Measurements from ENCODE around the gene EPB41L4A.
"Not testable (repeated sequence)": the region's sequence is repeated elsewhere in the genome, so short reads cannot be mapped to it uniquely, and the experiment has no call there.

EPB41L4A gene

GRCh38 chr5:112401924-112402323 is 17.2 kb downstream of the EPB41L4A start:
- DNase-seq (ENCODE audit: extremely low spot score): no peak
- ChIA-PET POLR2A (no interaction called here), CTCF (no interaction called here)
- no peak for TF ChIP-seq ZNF384 (IDR thresholded peaks at IDR 0.05)
- no peak for TF ChIP-seq FOXK2 (IDR thresholded peaks at IDR 0.05)

GRCh38 chr5:112397690-112398089 is 21.4 kb downstream of the EPB41L4A start:
- CTCF ChIA-PET: interaction anchor here (1.4 kb wide), 1 partner anchor 23 kb away, joined by 3 read pairs; no protein-coding TSS in a partner anchor
- TF ChIP-seq FOXK2 (IDR thresholded peaks at IDR 0.05): no peak
- TF ChIP-seq ARNT (IDR thresholded peaks at IDR 0.05): no peak
- TF ChIP-seq FOXM1 (IDR thresholded peaks at IDR 0.05; ENCODE audit: borderline replicate concordance): no peak
- no peak for TF ChIP-seq NFRKB (IDR thresholded peaks at IDR 0.05)
- no peak for TF ChIP-seq HDGF (IDR thresholded peaks at IDR 0.05; ENCODE audit: borderline replicate concordance)
- TF ChIP-seq PKNOX1 (IDR thresholded peaks at IDR 0.05): no peak
- no peak for TF ChIP-seq SUZ12 (IDR thresholded peaks at IDR 0.05)
- TF ChIP-seq ELF4 (IDR thresholded peaks at IDR 0.05): no peak
- TF ChIP-seq TARDBP (IDR thresholded peaks at IDR 0.05): no peak
- no peak for TF ChIP-seq BHLHE40 (IDR thresholded peaks at IDR 0.05; ENCODE audit: borderline replicate concordance)
- no peak for TF ChIP-seq SP1 (IDR thresholded peaks at IDR 0.05)
- no peak for TF ChIP-seq FOXA1 (IDR thresholded peaks at IDR 0.05)
- no peak for TF ChIP-seq ZNF384 (IDR thresholded peaks at IDR 0.05)
- TF ChIP-seq LEF1 (IDR thresholded peaks at IDR 0.05; ENCODE audit: borderline replicate concordance): no peak
- no peak for DNase-seq (ENCODE audit: extremely low spot score)
- POLR2A ChIA-PET: interaction anchor here (1.1 kb wide), 1 partner anchor 237 kb away, joined by 3 read pairs; no protein-coding TSS in a partner anchor

GRCh38 chr5:112396430-112396829 is 22.6 kb downstream of the EPB41L4A start:
- no peak for DNase-seq (ENCODE audit: extremely low spot score)
- TF ChIP-seq PKNOX1 (IDR thresholded peaks at IDR 0.05): no peak
- no peak for TF ChIP-seq ARNT (IDR thresholded peaks at IDR 0.05)
- TF ChIP-seq NFRKB (IDR thresholded peaks at IDR 0.05): no peak
- TF ChIP-seq LEF1 (IDR thresholded peaks at IDR 0.05; ENCODE audit: borderline replicate concordance): no peak
- TF ChIP-seq FOXA1 (IDR thresholded peaks at IDR 0.05): no peak
- TF ChIP-seq FOXM1 (IDR thresholded peaks at IDR 0.05; ENCODE audit: borderline replicate concordance): no peak
- TF ChIP-seq TARDBP (IDR thresholded peaks at IDR 0.05): no peak
- TF ChIP-seq FOXK2 (IDR thresholded peaks at IDR 0.05): no peak
- no peak for TF ChIP-seq SUZ12 (IDR thresholded peaks at IDR 0.05)
- TF ChIP-seq BHLHE40 (IDR thresholded peaks at IDR 0.05; ENCODE audit: borderline replicate concordance): no peak
- no peak for TF ChIP-seq SP1 (IDR thresholded peaks at IDR 0.05)
- TF ChIP-seq HDGF (IDR thresholded peaks at IDR 0.05; ENCODE audit: borderline replicate concordance): no peak
- no peak for TF ChIP-seq ELF4 (IDR thresholded peaks at IDR 0.05)
- no peak for TF ChIP-seq ZNF384 (IDR thresholded peaks at IDR 0.05)
- TF ChIP-seq CTBP1 (IDR thresholded peaks at IDR 0.05; ENCODE audit: borderline replicate concordance): no peak
- TF ChIP-seq L3MBTL2 (conservative IDR thresholded peaks at IDR 0.05): no peak
- ChIA-PET POLR2A (no interaction called here), CTCF (interaction anchor here (0.6 kb wide), 1 partner anchor 30 kb away, joined by 3 read pairs; no protein-coding TSS in a partner anchor)

- DNase-seq (ENCODE audit: extremely low spot score); POLR2A ChIA-PET; CTCF ChIA-PET: not testable (repeated sequence)
These were observed 23.8 kb downstream of the EPB41L4A start for GRCh38 chr5:112395299-112395698.

- TF ChIP-seq ARNT (IDR thresholded peaks at IDR 0.05) (no peak), FOXA1 (IDR thresholded peaks at IDR 0.05) (no peak), PKNOX1 (IDR thresholded peaks at IDR 0.05) (no peak)
- ChIA-PET POLR2A (interaction anchor here (1.0 kb wide), 1 partner anchor 31 kb away, joined by 3 read pairs; no protein-coding TSS in a partner anchor), CTCF (no interaction called here)
- no peak for DNase-seq (ENCODE audit: extremely low spot score)
These were observed 28.8 kb downstream of the EPB41L4A start for GRCh38 chr5:112390327-112390726.

- CTCF ChIA-PET: interaction anchor here (1.6 kb wide), 1 partner anchor 22 kb away, joined by 5 read pairs; no protein-coding TSS in a partner anchor
- POLR2A ChIA-PET: no interaction called here
- DNase-seq (ENCODE audit: extremely low spot score): peak; percentile 46
- TF ChIP-seq CTBP1 (IDR thresholded peaks at IDR 0.05; ENCODE audit: borderline replicate concordance): no peak; the same call in 1 of the 2 replicates
- peak; percentile 25; the same call in 1 of the 2 replicates for TF ChIP-seq PKNOX1 (IDR thresholded peaks at IDR 0.05)
- TF ChIP-seq FOXM1 (IDR thresholded peaks at IDR 0.05; ENCODE audit: borderline replicate concordance): no peak
- TF ChIP-seq ZNF384 (IDR thresholded peaks at IDR 0.05): peak; percentile 59; the same call in 1 of the 2 replicates
These were observed 30.3 kb downstream of the EPB41L4A start for GRCh38 chr5:112388739-112389138.

- POLR2A ChIA-PET: no interaction called here
- CTCF ChIA-PET: interaction anchor here (1.6 kb wide), 1 partner anchor 21 kb away, joined by 5 read pairs; no protein-coding TSS in a partner anchor
- no peak for DNase-seq (ENCODE audit: extremely low spot score)
These were observed 31.0 kb downstream of the EPB41L4A start for GRCh38 chr5:112388074-112388473.

More at GRCh38 chr5:112388074-112388473, 31.0 kb downstream of the EPB41L4A start:
- TF ChIP-seq LEF1 (IDR thresholded peaks at IDR 0.05; ENCODE audit: borderline replicate concordance): no peak
- TF ChIP-seq SP1 (IDR thresholded peaks at IDR 0.05): no peak
- no peak for TF ChIP-seq ELF4 (IDR thresholded peaks at IDR 0.05)
- TF ChIP-seq ZNF384 (IDR thresholded peaks at IDR 0.05): no peak
- TF ChIP-seq BHLHE40 (IDR thresholded peaks at IDR 0.05; ENCODE audit: borderline replicate concordance): no peak
- no peak for TF ChIP-seq PKNOX1 (IDR thresholded peaks at IDR 0.05)
- TF ChIP-seq CTBP1 (IDR thresholded peaks at IDR 0.05; ENCODE audit: borderline replicate concordance): no peak
- no peak for TF ChIP-seq NFRKB (IDR thresholded peaks at IDR 0.05)
- TF ChIP-seq HDGF (IDR thresholded peaks at IDR 0.05; ENCODE audit: borderline replicate concordance): no peak
- TF ChIP-seq ARNT (IDR thresholded peaks at IDR 0.05): no peak
- TF ChIP-seq FOXA1 (IDR thresholded peaks at IDR 0.05): no peak
- no peak for TF ChIP-seq L3MBTL2 (conservative IDR thresholded peaks at IDR 0.05)
- no peak for TF ChIP-seq FOXM1 (IDR thresholded peaks at IDR 0.05; ENCODE audit: borderline replicate concordance)
- no peak for TF ChIP-seq TARDBP (IDR thresholded peaks at IDR 0.05)
- no peak for TF ChIP-seq SUZ12 (IDR thresholded peaks at IDR 0.05)
- TF ChIP-seq FOXK2 (IDR thresholded peaks at IDR 0.05): no peak

Data from HEK293T (cell line).